Stimulated activated naive CD8-positive, alpha-beta T cell treated with anti-CD3 and anti-CD28 coated beads, Interleukin-15, Interleukin-2, amounts not matched to agents 100 U/mL and 50 U/mL, for 24 hours (primary cell): Measurements from ENCODE around the gene GP2.
"Not testable (repeated sequence)": the region's sequence is repeated elsewhere in the genome, so short reads cannot be mapped to it uniquely, and the experiment has no call there.

ENCODE experiments used
- ATAC-seq: fragments of 150-1000 bp; cut with Tn5 transposase; one replicate; pipeline ENCODE4 v1.10.0; 2021
- DNase-seq: peaks from one replicate; pipeline ENCODE4 v3.0.0; 2021

The GP2 gene

GRCh38 chr16:20323591-20324117 lies 3.7 kb downstream of the GP2 start:
- no peak for ATAC-seq
- DNase-seq, result no peak

DNA sequence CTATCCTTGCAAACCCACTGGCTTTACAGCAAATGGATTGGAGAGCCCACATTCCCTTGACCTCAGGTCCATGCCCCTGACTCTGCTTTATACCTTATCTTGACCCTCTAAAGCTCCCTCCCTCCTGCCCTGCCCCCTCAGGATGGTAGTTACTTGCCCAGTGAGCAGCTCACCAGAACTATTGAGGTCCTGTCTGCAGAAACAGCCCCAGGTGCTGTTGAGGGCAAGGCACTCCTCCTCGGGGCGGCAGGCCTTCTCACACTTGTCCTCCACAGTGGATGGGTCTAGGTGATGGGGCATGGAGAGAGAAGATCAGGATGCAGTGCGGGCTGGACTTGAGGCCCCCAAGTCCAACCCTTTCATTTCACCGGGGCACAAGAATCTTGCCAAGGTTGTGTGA lies 4.6 kb downstream of the GP2 start:
- DNase-seq, result no peak

GRCh38 chr16:20321671-20322070 lies 5.6 kb downstream of the GP2 start:
- ATAC-seq, result no peak
- no peak for DNase-seq

More for the DNA sequence above, 4.6 kb downstream of the GP2 start:
- ATAC-seq, result no peak

- DNase-seq, ATAC-seq: not testable (repeated sequence)
Observed at GRCh38 chr16:20321051-20321450, 6.3 kb downstream of the GP2 start.

DNA sequence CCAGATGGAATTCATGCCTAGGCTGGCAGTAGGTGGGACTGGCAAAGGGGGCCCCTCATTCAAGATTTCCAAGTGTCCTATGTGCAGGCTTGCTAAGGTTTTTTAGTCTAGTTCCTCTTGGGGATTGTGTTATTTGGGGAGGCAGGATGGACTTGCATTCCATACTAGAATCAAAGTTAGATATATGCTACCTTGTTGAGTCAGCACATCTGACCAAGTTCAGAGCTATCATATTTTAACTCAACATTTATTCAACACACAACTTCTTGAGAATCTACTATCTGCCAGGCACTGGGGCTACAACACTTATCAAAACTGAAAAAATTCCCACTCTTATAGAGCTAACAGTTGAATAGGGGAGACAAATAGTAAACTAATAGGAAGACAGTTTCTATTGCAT lies 6.7 kb downstream of the GP2 start:
- DNase-seq (no peak), ATAC-seq (no peak)

DNA sequence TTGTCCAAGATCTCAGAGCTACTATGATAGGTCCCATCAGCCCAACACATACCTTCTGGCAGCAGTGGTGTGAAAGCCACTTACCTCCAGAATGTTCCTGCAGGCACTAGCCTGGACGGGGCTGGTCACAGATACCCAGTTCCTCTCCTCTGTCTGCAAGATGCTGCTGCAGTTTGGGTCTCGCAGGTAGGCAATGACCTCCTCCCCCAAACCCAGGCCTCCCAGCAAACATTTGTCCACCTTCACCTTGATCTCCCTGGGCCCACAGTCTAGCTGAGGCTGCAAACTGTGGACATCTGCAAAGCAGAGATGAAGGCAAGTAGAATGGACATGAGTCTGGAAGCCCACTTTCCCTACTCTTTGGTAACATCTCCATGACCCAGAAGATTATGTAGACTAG lies 7.1 kb downstream of the GP2 start:
- DNase-seq, result no peak
- ATAC-seq, result no peak

DNA sequence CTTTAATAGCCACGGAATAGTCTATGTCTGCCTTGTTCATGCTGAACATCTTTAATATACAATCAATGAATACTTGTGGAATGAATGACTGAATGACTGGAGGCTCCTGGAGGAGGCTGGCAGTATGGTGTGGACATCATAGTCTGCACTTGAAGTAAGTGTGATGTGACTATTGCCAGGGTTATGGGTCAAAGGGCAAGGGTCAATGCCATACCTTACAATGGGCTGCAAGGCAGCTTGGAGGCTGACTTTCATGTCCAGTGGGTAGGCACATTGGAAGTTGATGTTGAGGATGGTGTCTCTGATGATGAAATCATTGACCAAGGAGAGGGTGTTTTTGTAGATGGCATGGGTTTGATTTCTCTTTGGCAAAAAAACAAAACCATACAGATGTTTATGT lies 7.9 kb downstream of the GP2 start:
- no peak for ATAC-seq
- DNase-seq, result no peak

GRCh38 chr16:20318437-20318836 lies 8.9 kb downstream of the GP2 start:
- ATAC-seq (no peak), DNase-seq (no peak)

GRCh38 chr16:20318006-20318405 lies 9.3 kb downstream of the GP2 start:
- DNase-seq (no peak), ATAC-seq (no peak)

- DNase-seq (no peak), ATAC-seq (no peak)
Observed at GRCh38 chr16:20317117-20317516, 10.2 kb downstream of the GP2 start.

DNA sequence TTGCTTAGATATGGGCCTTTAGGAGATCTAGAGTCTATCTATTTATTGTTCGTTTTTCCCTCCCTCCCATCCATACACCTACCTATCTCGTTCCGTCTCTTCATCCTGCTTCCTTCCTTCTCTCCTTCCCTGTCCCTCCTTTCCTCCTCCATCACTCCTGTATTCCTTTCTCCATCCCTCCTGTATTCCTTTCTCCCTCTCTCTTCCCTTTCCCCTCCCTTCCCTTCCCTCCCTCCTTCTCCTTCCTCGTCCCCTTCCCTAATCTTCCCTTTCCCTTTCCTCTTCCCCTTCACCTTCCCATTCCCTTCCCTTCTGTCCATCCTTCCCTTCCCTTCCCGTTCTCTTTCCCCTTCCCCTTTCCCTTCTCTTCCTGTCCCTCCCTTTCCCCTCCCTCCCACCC lies 10.6 kb downstream of the GP2 start:
- no peak for DNase-seq
- no peak for ATAC-seq

DNA sequence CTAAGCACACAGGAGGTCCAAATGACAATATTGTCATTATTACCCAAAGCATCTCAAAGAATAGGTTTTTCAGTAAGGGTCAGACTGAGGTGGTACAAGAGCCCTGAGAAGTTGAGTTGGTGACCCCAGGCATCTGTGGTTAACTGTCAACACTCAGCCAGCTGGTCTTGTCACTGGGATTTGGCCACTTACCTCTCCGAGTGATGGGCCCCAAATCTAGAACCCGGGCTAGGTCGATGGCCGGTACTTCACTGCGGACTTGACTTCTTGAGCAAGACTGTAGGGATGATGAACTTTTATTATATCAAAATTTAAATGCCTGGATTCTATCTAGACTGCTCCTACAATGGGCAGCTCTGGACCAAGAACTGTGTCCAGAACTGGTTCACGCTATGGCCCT lies 11.5 kb downstream of the GP2 start:
- ATAC-seq (no peak), DNase-seq (no peak)

- DNase-seq (no peak), ATAC-seq (no peak)
Observed at GRCh38 chr16:20314575-20314974, 12.7 kb downstream of the GP2 start.

- DNase-seq (no peak), ATAC-seq (no peak)
Observed at GRCh38 chr16:20313741-20314140, 13.6 kb downstream of the GP2 start.

DNA sequence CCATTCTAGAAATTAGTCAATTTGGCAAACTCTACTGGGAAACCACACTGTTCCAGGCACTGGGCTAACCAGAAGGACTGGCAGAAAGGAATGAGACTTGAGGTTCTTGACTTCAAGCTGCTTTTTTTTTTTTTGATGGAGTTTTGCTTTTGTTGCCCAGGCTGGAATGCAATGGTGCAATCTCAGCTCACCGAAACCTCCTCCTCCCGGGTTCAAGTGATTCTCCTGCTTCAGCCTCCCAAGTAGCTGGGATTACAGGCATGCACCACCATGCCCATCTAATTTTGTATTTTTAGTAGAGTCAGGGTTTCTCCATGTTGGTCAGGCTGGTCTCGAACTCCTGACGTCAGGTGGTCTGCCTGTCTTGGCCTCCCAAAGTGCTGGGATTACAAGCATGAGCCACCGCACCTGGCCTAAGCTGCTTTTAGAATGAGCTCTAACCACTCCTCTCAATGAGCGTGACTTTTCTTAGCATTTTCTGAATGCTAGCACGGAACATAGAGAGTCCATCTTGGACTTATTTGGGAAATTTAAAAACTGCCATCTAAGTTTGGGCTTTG lies 14.7 kb downstream of the GP2 start:
- not testable (repeated sequence) for DNase-seq, ATAC-seq

GRCh38 chr16:20311548-20311947 lies 15.8 kb downstream of the GP2 start:
- no peak for ATAC-seq
- DNase-seq, result no peak

DNA sequence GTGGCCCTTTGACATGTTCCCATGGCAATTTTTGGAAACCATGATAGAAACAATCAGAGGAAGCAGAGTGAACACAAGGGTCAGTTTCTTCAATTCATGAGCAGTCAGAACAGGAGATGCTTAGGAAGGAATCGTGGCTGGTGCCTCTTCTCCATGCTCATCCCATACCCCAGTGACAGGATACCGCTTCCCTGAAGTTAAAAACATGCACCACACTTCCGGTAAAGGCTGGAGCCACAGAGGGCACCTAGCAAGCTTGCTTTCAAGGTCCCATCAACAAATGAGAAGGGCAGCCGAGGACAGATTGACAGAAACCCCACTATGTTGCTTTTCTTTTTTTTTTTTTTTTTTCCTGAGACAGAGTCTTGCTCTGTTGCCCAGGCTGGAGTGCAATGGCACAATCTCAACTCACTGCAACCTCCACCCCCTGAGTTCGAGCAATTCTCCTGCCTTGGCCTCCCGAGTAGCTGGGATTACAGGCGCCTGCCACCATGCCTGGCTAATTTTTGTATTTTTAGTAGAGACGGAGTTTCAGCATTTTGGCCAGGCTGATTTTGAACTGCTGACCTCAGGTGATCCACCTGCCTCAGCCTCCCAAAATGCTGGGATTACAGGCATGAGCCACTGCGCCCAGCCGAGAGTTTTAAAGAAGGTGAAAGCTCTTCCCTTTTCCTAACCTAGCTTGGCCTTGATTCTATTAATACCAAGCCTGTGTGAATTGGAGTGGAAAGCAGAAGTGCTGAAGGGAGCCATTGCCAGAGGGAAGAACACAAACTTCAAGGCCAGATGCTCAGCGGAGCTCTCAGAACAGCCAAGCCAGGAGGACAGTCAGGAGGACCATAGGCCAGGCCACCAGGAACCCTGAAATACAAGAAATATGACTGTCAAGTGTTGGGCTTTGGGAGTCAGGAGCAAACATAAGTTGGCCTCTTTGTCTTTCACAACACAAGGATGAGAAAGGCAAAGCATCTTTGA lies 16.6 kb downstream of the GP2 start:
- no peak for ATAC-seq
- DNase-seq, result no peak

- ATAC-seq (no peak), DNase-seq (no peak)
Observed at GRCh38 chr16:20309786-20310185, 17.5 kb downstream of the GP2 start.

- DNase-seq (no peak), ATAC-seq (no peak)
Observed at GRCh38 chr16:20308801-20309590, 18.3 kb downstream of the GP2 start.

- DNase-seq, result no peak
- no peak for ATAC-seq
Observed at GRCh38 chr16:20308266-20308665, 19.0 kb downstream of the GP2 start.

DNA sequence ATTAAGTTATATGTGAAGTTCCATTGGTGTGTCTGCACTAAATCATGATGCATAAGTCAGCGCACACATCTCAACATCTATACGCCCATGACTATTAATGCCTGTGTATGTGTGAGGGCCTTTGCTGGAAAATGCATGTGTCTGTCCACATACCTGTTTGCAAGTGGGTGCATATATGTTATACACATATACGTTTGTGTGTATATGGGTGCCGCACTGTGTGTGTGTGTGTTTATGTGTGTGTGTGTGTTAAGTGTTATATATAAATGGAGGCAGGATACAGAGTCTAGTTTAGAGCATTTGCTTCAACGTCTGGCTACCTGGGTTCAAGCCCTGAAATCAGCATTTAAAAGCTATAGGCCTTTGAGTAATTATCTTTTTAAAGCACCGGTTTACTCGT lies 19.5 kb downstream of the GP2 start:
- DNase-seq (no peak), ATAC-seq (no peak)

DNA sequence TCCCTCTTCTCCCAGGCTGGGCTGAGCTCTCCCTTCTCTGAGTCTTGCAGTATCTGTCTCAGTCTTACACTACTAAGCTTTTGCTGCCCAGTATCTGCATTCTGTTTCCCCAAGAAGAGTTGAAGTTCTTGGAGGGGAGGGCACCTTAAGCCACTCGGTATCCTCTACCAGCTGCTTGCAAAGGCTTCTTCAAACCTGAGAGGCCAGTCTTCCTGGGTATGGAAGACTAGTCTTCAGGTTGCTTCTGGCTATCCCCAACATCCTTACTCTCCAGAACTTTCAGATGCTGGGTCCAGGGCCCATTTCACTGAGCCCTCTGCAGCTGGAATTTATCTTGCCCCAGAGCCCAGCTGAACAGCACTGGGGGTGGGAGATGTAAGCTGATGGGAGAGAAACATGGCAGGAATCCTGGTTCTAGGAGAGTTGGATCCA lies 20.1 kb downstream of the GP2 start:
- ATAC-seq, result no peak
- no peak for DNase-seq

DNA sequence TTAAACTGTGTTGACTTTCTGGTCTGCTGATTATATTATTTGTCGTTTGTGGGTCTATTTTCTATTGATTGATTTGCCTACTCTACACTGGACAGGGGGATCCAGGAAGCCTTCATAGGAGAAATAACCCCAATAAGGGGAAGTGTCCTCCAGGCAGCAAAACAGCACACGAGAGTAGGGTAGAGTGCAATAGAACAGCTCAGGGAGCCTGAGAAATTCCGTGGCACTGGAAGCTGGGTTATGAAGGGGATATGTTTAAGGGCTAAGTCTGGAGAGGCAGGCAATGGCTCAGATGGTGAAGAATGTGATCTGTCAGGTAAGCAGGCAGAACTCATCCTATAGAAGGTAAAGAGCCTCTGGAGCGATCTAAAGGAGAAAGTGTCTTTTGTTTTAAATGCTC lies 20.9 kb downstream of the GP2 start:
- ATAC-seq (no peak), DNase-seq (no peak)
